GM23338 (cell line): ENCODE data around the gene MAGI1.

Experiments used
- CREB1 ChIP-seq: fragments of 250-450 bp; sonication (Bioruptor Pico); IDR thresholded peaks from 2 replicates; pipeline ENCODE4 v1.5.0; 2020; ENCODE audit warnings: low read depth, mild to moderate bottlenecking, moderate library complexity
- EZH2 ChIP-seq: fragments of 200-600 bp; sonication (generic); IDR thresholded peaks from one replicate; pipeline ENCODE4 v1.8.0; 2017; ENCODE audit warnings: antibody characterized with exemption, mild to moderate bottlenecking, low read depth; ENCODE audit not compliant: unreplicated experiment
- EZH2phosphoT487 ChIP-seq: fragments of 200-600 bp; sonication (generic); IDR thresholded peaks from one replicate; pipeline ENCODE4 v1.8.1; 2018; ENCODE audit warnings: antibody characterized with exemption; ENCODE audit not compliant: unreplicated experiment
- JUNB ChIP-seq: IDR thresholded peaks from one replicate; pipeline ENCODE4 v1.6.1; 2016; ENCODE audit warnings: antibody characterized with exemption; ENCODE audit not compliant: unreplicated experiment
- POLR2AphosphoS5 ChIP-seq: IDR thresholded peaks from 2 replicates; pipeline ENCODE4 v1.6.1; 2016; ENCODE audit warnings: antibody characterized with exemption, low read depth
- STAT1 ChIP-seq: IDR thresholded peaks from one replicate; pipeline ENCODE4 v1.6.1; 2016; ENCODE audit warnings: antibody characterized with exemption; ENCODE audit not compliant: unreplicated experiment
- ZNF114 ChIP-seq: fragments of 250-450 bp; sonication (Bioruptor Pico); IDR thresholded peaks from 2 replicates; pipeline ENCODE4 v1.5.0; 2020; ENCODE audit warnings: mild to moderate bottlenecking, moderate library complexity
- ZNF331 ChIP-seq: fragments of 250-450 bp; sonication (Bioruptor Pico); IDR thresholded peaks from 2 replicates; pipeline ENCODE4 v1.5.0; 2020; ENCODE audit warnings: low read depth, mild to moderate bottlenecking, moderate library complexity
- TF ChIP-seq, protein P1 (sequence below), 2 experiments: fragments of 200-600 bp in 1 of 2; sonication (generic) in 1 of 2; conservative IDR thresholded peaks; 2 replicates each; pipeline versions ENCODE4 v1.5.1 to v1.6.1; 2016 to 2017; ENCODE audit warnings: antibody characterized with exemption in 2 of 2, low read depth in 2 of 2, mild to moderate bottlenecking in 2 of 2, moderate library complexity in 1 of 2
- TF ChIP-seq, protein P2 (sequence below): IDR thresholded peaks from one replicate; pipeline ENCODE4 v1.6.1; 2018; ENCODE audit warnings: antibody characterized with exemption; ENCODE audit not compliant: unreplicated experiment

DNA sequence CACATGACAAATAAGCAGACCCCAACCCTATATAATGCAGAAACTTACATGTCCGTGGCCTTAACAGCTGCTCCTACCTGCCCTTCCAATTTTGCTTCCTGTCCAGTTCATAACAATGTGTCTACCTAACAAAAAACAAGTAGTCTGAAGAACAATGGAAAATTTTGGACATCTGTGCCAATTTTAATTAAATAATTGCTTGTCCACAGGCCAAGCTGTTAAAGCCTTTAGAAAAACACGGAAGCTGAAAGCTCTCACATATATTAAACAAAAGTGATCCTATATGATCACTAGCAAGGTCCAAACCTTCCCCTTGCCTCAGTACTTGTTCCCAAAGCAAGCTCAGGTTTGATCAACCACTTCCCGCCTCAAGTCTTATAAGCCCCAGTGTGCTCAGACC lies 37.1 kb downstream of the MAGI1 start:
- TF ChIP-seq POLR2AphosphoS5 (no peak), CREB1 (CRISPR knock-in tag) (no peak), EZH2phosphoT487 (no peak), EZH2 (no peak), ZNF331 (CRISPR knock-in tag) (no peak), ZNF114 (CRISPR knock-in tag) (no peak), STAT1 (no peak), JUNB (no peak)
- TF ChIP-seq, protein P1, sequence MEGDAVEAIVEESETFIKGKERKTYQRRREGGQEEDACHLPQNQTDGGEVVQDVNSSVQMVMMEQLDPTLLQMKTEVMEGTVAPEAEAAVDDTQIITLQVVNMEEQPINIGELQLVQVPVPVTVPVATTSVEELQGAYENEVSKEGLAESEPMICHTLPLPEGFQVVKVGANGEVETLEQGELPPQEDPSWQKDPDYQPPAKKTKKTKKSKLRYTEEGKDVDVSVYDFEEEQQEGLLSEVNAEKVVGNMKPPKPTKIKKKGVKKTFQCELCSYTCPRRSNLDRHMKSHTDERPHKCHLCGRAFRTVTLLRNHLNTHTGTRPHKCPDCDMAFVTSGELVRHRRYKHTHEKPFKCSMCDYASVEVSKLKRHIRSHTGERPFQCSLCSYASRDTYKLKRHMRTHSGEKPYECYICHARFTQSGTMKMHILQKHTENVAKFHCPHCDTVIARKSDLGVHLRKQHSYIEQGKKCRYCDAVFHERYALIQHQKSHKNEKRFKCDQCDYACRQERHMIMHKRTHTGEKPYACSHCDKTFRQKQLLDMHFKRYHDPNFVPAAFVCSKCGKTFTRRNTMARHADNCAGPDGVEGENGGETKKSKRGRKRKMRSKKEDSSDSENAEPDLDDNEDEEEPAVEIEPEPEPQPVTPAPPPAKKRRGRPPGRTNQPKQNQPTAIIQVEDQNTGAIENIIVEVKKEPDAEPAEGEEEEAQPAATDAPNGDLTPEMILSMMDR (conservative IDR thresholded peaks at IDR 0.05; ENCODE audit: low read depth in 2 of 2) = no peak
- TF ChIP-seq, protein P2, sequence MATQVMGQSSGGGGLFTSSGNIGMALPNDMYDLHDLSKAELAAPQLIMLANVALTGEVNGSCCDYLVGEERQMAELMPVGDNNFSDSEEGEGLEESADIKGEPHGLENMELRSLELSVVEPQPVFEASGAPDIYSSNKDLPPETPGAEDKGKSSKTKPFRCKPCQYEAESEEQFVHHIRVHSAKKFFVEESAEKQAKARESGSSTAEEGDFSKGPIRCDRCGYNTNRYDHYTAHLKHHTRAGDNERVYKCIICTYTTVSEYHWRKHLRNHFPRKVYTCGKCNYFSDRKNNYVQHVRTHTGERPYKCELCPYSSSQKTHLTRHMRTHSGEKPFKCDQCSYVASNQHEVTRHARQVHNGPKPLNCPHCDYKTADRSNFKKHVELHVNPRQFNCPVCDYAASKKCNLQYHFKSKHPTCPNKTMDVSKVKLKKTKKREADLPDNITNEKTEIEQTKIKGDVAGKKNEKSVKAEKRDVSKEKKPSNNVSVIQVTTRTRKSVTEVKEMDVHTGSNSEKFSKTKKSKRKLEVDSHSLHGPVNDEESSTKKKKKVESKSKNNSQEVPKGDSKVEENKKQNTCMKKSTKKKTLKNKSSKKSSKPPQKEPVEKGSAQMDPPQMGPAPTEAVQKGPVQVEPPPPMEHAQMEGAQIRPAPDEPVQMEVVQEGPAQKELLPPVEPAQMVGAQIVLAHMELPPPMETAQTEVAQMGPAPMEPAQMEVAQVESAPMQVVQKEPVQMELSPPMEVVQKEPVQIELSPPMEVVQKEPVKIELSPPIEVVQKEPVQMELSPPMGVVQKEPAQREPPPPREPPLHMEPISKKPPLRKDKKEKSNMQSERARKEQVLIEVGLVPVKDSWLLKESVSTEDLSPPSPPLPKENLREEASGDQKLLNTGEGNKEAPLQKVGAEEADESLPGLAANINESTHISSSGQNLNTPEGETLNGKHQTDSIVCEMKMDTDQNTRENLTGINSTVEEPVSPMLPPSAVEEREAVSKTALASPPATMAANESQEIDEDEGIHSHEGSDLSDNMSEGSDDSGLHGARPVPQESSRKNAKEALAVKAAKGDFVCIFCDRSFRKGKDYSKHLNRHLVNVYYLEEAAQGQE = no peak
